Measurements from ENCODE around the gene USP20.

The USP20 gene

GRCh38 chr9:129876815-129877214 is 41.6 kb downstream of the USP20 start:
- no peak for DNase-seq (ENCODE audit: low read depth, low spot score)
- TF ChIP-seq CTCF (IDR thresholded peaks at IDR 0.05; ENCODE audit: low read depth, low read length): no peak
- no peak overlapping the region for H3K4me3 ChIP-seq (ENCODE audit: low read depth, low read length)
- in situ Hi-C loops (cut with HindIII; ENCODE audit: low sequenced_read_pairs): no loop called here

- in situ Hi-C loops (cut with HindIII; ENCODE audit: low sequenced_read_pairs): no loop called here
- no peak for DNase-seq (ENCODE audit: low read depth, low spot score)
- TF ChIP-seq CTCF (IDR thresholded peaks at IDR 0.05; ENCODE audit: low read depth, low read length): no peak
- no peak overlapping the region for H3K4me3 ChIP-seq (ENCODE audit: low read depth, low read length)
Observed at GRCh38 chr9:129878291-129878690, 43.0 kb downstream of the USP20 start.

GRCh38 chr9:129879103-129879699 is 43.9 kb downstream of the USP20 start:
- DNase-seq (ENCODE audit: low read depth, low spot score): no peak
- TF ChIP-seq CTCF (IDR thresholded peaks at IDR 0.05; ENCODE audit: low read depth, low read length): no peak
- in situ Hi-C loops (cut with HindIII; ENCODE audit: low sequenced_read_pairs): no loop called here
- H3K4me3 ChIP-seq (ENCODE audit: low read depth, low read length): no peak overlapping the region

GRCh38 chr9:129879991-129880653 is 44.9 kb downstream of the USP20 start:
- no peak for TF ChIP-seq CTCF (IDR thresholded peaks at IDR 0.05; ENCODE audit: low read depth, low read length)
- in situ Hi-C loops (cut with HindIII; ENCODE audit: low sequenced_read_pairs): no loop called here
- H3K4me3 ChIP-seq (ENCODE audit: low read depth, low read length): no peak overlapping the region
- no peak for DNase-seq (ENCODE audit: low read depth, low spot score)

- DNase-seq (ENCODE audit: low read depth, low spot score): peak; percentile 92
- TF ChIP-seq CTCF (IDR thresholded peaks at IDR 0.05; ENCODE audit: low read depth, low read length): peak; percentile 7
- H3K4me3 ChIP-seq (ENCODE audit: low read depth, low read length): no peak overlapping the region
- in situ Hi-C loops (cut with HindIII; ENCODE audit: low sequenced_read_pairs): no loop called here
Observed at GRCh38 chr9:129880654-129881546, 45.6 kb downstream of the USP20 start.

- in situ Hi-C loops (cut with HindIII; ENCODE audit: low sequenced_read_pairs): no loop called here
- no peak overlapping the region for H3K4me3 ChIP-seq (ENCODE audit: low read depth, low read length)
- DNase-seq (ENCODE audit: low read depth, low spot score): no peak
- TF ChIP-seq CTCF (IDR thresholded peaks at IDR 0.05; ENCODE audit: low read depth, low read length): no peak
Observed at GRCh38 chr9:129881547-129882324, 46.5 kb downstream of the USP20 start.
